C4-2B (cell line): ENCODE data around the gene LMF2.

ENCODE experiments used
- H3K27ac ChIP-seq: fragments of 450-650 bp; 2 replicates; pipeline ENCODE4 v1.5.1; 2017
- ZFX ChIP-seq: fragments of 450-650 bp; IDR thresholded peaks from 2 replicates; pipeline ENCODE4 v1.6.1; 2017
- TF ChIP-seq, protein P1 (sequence below): fragments of 450-650 bp; conservative IDR thresholded peaks from 2 replicates; pipeline ENCODE4 v1.5.1; 2017; ENCODE audit warnings: mild to moderate bottlenecking

The LMF2 gene

DNA sequence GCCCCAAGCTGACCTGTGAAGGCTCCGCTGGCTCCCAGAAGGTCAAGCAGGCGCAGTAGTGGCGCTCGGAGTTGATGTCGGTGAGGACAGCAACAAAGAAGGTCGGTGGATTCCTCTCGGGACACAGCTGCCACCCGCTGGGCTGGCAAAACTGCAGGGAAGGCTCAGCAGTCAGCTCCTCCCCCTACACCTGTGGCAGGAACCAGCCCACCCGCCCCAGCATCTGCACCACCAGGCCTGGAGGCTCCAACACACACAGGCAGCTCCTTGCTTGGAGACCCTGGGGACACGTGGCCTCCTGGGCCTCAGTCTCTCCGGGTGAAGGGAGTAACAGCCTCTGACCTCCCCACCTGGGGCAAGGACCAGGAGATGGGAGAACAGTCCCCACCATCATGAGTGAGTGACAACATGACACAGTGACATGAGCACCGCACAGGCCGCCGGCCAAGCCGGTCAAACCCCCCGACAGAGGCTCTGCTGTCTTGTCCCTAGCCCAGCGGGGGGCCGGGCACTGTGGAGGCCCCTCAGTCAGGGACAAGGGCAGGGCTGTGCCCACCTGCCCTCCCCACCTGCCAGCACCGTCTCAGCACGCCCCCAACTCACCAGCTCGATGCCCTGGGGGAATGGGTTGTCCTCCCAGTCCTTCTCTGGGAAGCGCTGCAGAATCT is 39.6 kb downstream of the LMF2 start:
- H3K27ac ChIP-seq: no peak overlapping the region
- no peak for TF ChIP-seq ZFX
- TF ChIP-seq, protein P1, sequence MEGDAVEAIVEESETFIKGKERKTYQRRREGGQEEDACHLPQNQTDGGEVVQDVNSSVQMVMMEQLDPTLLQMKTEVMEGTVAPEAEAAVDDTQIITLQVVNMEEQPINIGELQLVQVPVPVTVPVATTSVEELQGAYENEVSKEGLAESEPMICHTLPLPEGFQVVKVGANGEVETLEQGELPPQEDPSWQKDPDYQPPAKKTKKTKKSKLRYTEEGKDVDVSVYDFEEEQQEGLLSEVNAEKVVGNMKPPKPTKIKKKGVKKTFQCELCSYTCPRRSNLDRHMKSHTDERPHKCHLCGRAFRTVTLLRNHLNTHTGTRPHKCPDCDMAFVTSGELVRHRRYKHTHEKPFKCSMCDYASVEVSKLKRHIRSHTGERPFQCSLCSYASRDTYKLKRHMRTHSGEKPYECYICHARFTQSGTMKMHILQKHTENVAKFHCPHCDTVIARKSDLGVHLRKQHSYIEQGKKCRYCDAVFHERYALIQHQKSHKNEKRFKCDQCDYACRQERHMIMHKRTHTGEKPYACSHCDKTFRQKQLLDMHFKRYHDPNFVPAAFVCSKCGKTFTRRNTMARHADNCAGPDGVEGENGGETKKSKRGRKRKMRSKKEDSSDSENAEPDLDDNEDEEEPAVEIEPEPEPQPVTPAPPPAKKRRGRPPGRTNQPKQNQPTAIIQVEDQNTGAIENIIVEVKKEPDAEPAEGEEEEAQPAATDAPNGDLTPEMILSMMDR: no peak

DNA sequence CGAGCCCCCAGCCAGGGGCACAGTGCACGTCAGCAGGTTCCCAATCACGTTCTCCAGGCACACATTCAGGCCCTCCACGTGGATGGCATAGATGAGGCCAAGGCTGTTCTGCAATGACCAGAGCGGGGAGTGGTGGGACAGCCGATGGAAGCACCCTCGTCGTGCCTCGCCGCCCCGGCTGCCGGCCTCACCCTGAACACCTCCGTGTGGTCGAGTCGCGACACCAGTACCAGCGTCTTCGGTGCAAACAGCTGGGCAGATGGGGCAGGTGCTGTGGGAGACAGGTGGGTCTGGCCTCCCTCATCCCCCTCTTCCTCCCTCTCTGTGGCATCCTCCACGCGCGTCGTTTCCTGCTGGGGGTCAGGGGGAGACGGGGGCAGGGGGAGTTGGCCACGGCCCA is 40.2 kb downstream of the LMF2 start:
- TF ChIP-seq ZFX: no peak
- TF ChIP-seq, protein P1: no peak
- no peak overlapping the region for H3K27ac ChIP-seq

DNA sequence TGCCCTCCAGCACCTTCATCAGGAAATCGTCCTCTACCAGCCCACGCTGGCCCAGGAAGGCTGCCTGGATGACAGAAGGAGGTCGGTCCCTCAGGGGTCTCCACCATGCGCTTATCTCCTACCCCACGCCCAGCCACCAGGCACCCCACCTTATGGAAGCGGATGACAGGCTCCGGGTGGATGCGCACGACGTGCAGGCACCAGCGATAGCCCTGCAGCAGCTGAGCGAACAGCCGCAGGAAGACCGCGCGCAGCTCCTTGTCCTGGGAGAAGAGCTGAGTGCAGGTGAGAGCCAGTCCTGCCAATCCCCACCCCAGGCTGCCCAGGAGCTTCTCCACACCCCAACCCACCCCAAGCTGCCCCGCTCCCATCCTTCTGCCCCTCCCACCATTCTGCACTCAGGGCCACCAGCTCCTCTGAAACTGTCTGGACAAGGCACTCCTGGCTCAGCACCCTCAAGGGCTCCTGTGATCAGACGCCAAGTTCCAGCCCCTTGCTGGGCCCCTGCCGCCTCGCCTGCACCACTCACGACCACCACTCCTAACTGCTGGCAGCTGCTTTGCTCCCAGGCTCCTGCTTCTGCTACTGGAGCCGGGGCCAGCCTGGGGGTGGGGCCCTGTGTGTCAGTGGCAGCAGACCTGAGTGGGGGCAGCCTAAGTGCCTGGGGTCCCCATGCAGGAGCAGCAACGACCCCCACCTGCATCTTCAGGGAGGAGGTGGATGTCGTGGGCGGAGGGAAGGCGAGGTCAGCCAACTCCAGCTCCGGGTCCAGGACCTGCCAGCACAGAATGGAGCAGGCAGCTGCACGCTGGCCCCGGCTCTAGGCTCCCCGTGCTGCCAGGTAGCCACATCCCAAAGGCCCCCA is 42.2 kb downstream of the LMF2 start:
- TF ChIP-seq ZFX: no peak
- TF ChIP-seq, protein P1: no peak
- H3K27ac ChIP-seq: no peak overlapping the region

DNA sequence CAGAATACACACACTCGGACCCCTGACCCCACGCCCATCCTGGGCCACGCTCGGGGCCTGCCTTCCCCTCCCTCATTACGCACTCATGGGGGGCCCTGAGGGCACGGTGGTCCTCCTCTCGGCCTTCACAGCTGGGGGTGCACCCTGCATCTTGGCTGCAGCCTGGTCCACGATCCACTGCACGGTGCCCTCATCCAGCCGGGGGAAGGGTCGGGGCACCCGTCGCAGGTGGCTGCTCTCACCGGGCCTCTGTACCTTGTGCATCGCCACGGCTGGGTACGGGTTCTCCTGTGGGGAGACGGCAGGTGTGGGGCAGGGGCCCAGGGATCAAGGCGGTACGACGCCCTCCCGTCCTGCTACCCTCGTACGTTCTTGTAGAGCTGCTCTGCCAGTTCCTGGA is 43.1 kb downstream of the LMF2 start:
- H3K27ac ChIP-seq: no peak overlapping the region
- TF ChIP-seq, protein P1: no peak
- TF ChIP-seq ZFX: no peak

DNA sequence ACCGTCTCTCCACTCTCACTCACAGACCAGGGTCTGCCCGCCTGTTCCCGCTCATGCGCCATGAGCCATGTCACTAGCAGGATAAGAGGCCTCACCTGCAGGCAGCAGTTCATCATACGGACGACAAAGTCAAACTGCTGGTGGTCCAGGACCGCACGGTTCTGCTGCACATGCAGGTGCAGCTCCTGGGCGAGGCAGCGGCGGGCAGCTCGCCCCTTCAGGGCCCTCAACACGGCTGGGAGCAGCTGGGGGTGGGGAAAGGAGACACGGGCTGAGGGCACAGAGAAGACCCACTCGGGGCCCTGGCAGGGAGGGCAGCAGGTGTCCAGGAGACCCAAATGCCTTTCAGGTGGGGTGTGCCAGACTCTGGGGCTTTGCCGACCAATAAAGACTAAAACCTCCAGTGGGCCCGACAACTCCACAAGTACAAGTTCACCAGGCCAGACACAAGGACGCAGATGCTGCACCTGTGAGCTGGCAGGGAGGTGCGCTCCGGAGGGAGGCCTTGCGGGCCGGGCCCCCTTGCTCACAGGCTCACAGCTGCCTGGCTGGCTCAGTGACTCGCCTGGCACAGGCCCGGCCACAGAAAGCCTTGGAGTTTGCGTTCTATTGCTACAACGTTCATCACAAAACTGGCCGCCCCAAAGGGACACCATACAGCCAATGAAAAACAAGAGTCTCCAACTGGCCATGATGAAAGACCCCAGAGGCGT is 44.2 kb downstream of the LMF2 start:
- H3K27ac ChIP-seq: no peak overlapping the region
- TF ChIP-seq ZFX: no peak
- TF ChIP-seq, protein P1: no peak

DNA sequence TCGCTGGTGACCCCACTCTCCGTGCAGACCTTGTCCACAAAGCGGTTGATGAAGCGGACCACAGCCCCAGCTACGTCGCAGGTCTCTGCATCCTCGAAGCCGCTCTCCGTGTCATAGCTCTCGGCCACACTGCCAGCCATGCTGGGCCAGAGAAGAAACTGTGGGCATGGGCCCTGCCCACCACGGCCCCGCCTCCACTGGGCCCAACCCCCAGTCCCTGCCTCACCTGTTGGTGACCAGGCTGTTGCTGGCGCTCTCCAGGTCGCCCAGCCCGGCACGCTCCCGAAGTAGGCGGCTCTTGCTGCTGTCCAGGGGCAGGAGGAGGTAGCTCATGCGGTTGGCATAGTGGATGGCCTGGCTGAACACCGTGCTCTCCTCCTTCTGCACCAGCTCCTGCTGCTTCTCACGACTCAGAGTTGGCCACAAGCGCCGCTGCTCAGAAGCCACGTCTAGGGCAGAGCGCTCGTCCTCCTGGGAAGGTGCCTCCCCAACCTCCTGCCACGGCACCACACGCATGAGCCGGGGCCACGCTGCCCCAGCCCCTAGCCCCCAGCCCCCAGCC is 45.4 kb downstream of the LMF2 start:
- TF ChIP-seq ZFX: no peak
- TF ChIP-seq, protein P1: no peak
- no peak overlapping the region for H3K27ac ChIP-seq
